Measurements from ENCODE around the gene XPA. TPM values are rescaled to one million over a fixed set of nuclear protein-coding genes. Genes with fewer than 3 reads are reported as not detected.
"Not testable (repeated sequence)": the region's sequence is repeated elsewhere in the genome, so short reads cannot be mapped to it uniquely, and the experiment has no call there.

The XPA gene
- total RNA-seq, 2 donors from 2014 or later, result 11.2 to 12.5 TPM

- Mint-ChIP-seq H3K27me3 (peaks cover 6 to 9% of the 10 kb centered on the region in 2 donors), H3K4me1 (ENCODE audit: low read depth in 2 of 2) (peaks cover 8 to 12% of the 10 kb centered on the region in 2 donors), H3K27ac (no peak overlapping the region), H3K9me3 (no peaks in the 10 kb centered on the region), H3K36me3 (no peaks in the 10 kb centered on the region), H3K4me3 (no peak overlapping the region)
- no peak for ATAC-seq
- no peak for DNase-seq (ENCODE audit: low spot score)
These were observed 17.3 kb upstream of the XPA start for GRCh38 chr9:97714435-97714834.

GRCh38 chr9:97711223-97711626 is 14.1 kb upstream of the XPA start:
- Mint-ChIP-seq H3K4me1 (ENCODE audit: low read depth in 2 of 2) (peaks cover 10 to 13% of the 10 kb centered on the region in 2 donors), H3K9me3 (no peaks in the 10 kb centered on the region), H3K4me3 (no peak overlapping the region), H3K36me3 (no peaks in the 10 kb centered on the region), H3K27ac (no peak overlapping the region), H3K27me3 (peaks cover 13 to 17% of the 10 kb centered on the region in 2 donors)
- ATAC-seq, result peak in 1 of 2 donors; percentile 36
- no peak for DNase-seq (ENCODE audit: low spot score)

- Mint-ChIP-seq H3K27me3 (peaks cover 18 to 20% of the 10 kb centered on the region in 2 donors), H3K4me3 (no peak overlapping the region), H3K27ac (no peak overlapping the region), H3K36me3 (no peaks in the 10 kb centered on the region), H3K4me1 (ENCODE audit: low read depth in 2 of 2) (peaks cover 16 to 17% of the 10 kb centered on the region in 2 donors), H3K9me3 (no peaks in the 10 kb centered on the region)
- peak; percentile 75 to 80 for ATAC-seq
- DNase-seq (ENCODE audit: low spot score), result peak; percentile 72
These were observed 13.4 kb upstream of the XPA start for GRCh38 chr9:97710356-97711222.

- H3K27ac Mint-ChIP-seq, result no peak overlapping the region
- ATAC-seq (no peak), DNase-seq (ENCODE audit: low spot score) (no peak)
- peaks cover 34 to 40% of the 10 kb centered on the region in 2 donors for H3K27me3 Mint-ChIP-seq
- H3K9me3 Mint-ChIP-seq, result no peaks in the 10 kb centered on the region
- no peaks in the 10 kb centered on the region for H3K36me3 Mint-ChIP-seq
- H3K4me3 Mint-ChIP-seq, result no peak overlapping the region
- H3K4me1 Mint-ChIP-seq (ENCODE audit: low read depth in 2 of 2), result peaks cover 10 to 19% of the 10 kb centered on the region in 2 donors
These were observed 9.1 kb upstream of the XPA start for GRCh38 chr9:97706246-97706645.

GRCh38 chr9:97705354-97705950 is 8.3 kb upstream of the XPA start:
- ATAC-seq, result peak in 1 of 2 donors; percentile 20
- H3K4me3 Mint-ChIP-seq, result no peak overlapping the region
- H3K4me1 Mint-ChIP-seq (ENCODE audit: low read depth in 2 of 2), result peaks cover 5 to 12% of the 10 kb centered on the region in 2 donors
- H3K36me3 Mint-ChIP-seq, result no peaks in the 10 kb centered on the region
- DNase-seq (ENCODE audit: low spot score), result no peak
- no peaks in the 10 kb centered on the region for H3K9me3 Mint-ChIP-seq
- H3K27me3 Mint-ChIP-seq, result peaks cover 38 to 44% of the 10 kb centered on the region in 2 donors
- no peak overlapping the region for H3K27ac Mint-ChIP-seq

- Mint-ChIP-seq H3K27me3 (peaks cover 35 to 44% of the 10 kb centered on the region in 2 donors), H3K9me3 (no peaks in the 10 kb centered on the region), H3K27ac (no peak overlapping the region), H3K4me3 (no peak overlapping the region), H3K36me3 (no peaks in the 10 kb centered on the region), H3K4me1 (ENCODE audit: low read depth in 2 of 2) (peaks cover 5 to 12% of the 10 kb centered on the region in 2 donors)
- ATAC-seq, result no peak
- DNase-seq (ENCODE audit: low spot score), result no peak
These were observed 7.7 kb upstream of the XPA start for GRCh38 chr9:97704851-97705250.

- H3K9me3 Mint-ChIP-seq, result no peaks in the 10 kb centered on the region
- peaks cover 6 to 15% of the 10 kb centered on the region in 2 donors for H3K4me1 Mint-ChIP-seq (ENCODE audit: low read depth in 2 of 2)
- H3K36me3 Mint-ChIP-seq, result no peaks in the 10 kb centered on the region
- DNase-seq (ENCODE audit: low spot score) (no peak), ATAC-seq (no peak)
- H3K4me3 Mint-ChIP-seq, result no peak overlapping the region
- H3K27me3 Mint-ChIP-seq, result peaks cover 37 to 44% of the 10 kb centered on the region in 2 donors
- no peak overlapping the region for H3K27ac Mint-ChIP-seq
These were observed 7.2 kb upstream of the XPA start for GRCh38 chr9:97704345-97704677.

GRCh38 chr9:97703437-97704344 is 6.6 kb upstream of the XPA start:
- DNase-seq (ENCODE audit: low spot score) (no peak), ATAC-seq (no peak)
- peaks cover 8 to 17% of the 10 kb centered on the region in 2 donors for H3K4me1 Mint-ChIP-seq (ENCODE audit: low read depth in 2 of 2)
- H3K27ac Mint-ChIP-seq, result no peak overlapping the region
- H3K4me3 Mint-ChIP-seq, result peak overlapping the region; percentile 18
- peaks cover 37 to 44% of the 10 kb centered on the region in 2 donors for H3K27me3 Mint-ChIP-seq
- no peaks in the 10 kb centered on the region for H3K36me3 Mint-ChIP-seq
- H3K9me3 Mint-ChIP-seq, result no peaks in the 10 kb centered on the region

GRCh38 chr9:97699824-97700223 is 2.7 kb upstream of the XPA start:
- H3K27ac Mint-ChIP-seq; H3K4me3 Mint-ChIP-seq; H3K36me3 Mint-ChIP-seq; DNase-seq (ENCODE audit: low spot score); H3K9me3 Mint-ChIP-seq; ATAC-seq: not testable (repeated sequence)
- H3K4me1 Mint-ChIP-seq (ENCODE audit: low read depth in 2 of 2), result peaks cover 30 to 38% of the 10 kb centered on the region in 2 donors
- H3K27me3 Mint-ChIP-seq, result peaks cover 22 to 25% of the 10 kb centered on the region in 2 donors

GRCh38 chr9:97699281-97699680 is 2.1 kb upstream of the XPA start:
- not testable (repeated sequence) for H3K36me3 Mint-ChIP-seq; H3K27ac Mint-ChIP-seq; H3K4me3 Mint-ChIP-seq; DNase-seq (ENCODE audit: low spot score); H3K9me3 Mint-ChIP-seq; ATAC-seq
- Mint-ChIP-seq H3K27me3 (peaks cover 20 to 22% of the 10 kb centered on the region in 2 donors), H3K4me1 (ENCODE audit: low read depth in 2 of 2) (peaks cover 35 to 43% of the 10 kb centered on the region in 2 donors)

GRCh38 chr9:97698865-97699264 is 1.7 kb upstream of the XPA start:
- peaks cover 39 to 46% of the 10 kb centered on the region in 2 donors for H3K4me1 Mint-ChIP-seq (ENCODE audit: low read depth in 2 of 2)
- H3K27ac Mint-ChIP-seq, result no peak overlapping the region
- peaks cover 19 to 21% of the 10 kb centered on the region in 2 donors for H3K27me3 Mint-ChIP-seq
- H3K36me3 Mint-ChIP-seq, result no peaks in the 10 kb centered on the region
- DNase-seq (ENCODE audit: low spot score), result no peak
- no peaks in the 10 kb centered on the region for H3K9me3 Mint-ChIP-seq
- H3K4me3 Mint-ChIP-seq, result no peak overlapping the region
- ATAC-seq, result no peak

GRCh38 chr9:97697837-97698236 is 697 bp upstream of the XPA start:
- H3K36me3 Mint-ChIP-seq, result peaks cover 4% of the 10 kb centered on the region
- H3K4me1 Mint-ChIP-seq (ENCODE audit: low read depth in 2 of 2), result peaks cover 43 to 47% of the 10 kb centered on the region in 2 donors
- peak overlapping the region; percentile 90 for H3K4me3 Mint-ChIP-seq
- no peaks in the 10 kb centered on the region for H3K9me3 Mint-ChIP-seq
- peaks cover 14 to 17% of the 10 kb centered on the region in 2 donors for H3K27me3 Mint-ChIP-seq
- DNase-seq (ENCODE audit: low spot score) (no peak), ATAC-seq (no peak)
- peak overlapping the region; percentile 89 to 96 for H3K27ac Mint-ChIP-seq

GRCh38 chr9:97695995-97696802 is 941 bp downstream of the XPA start:
- peak overlapping the region; percentile 90 for H3K4me3 Mint-ChIP-seq
- H3K9me3 Mint-ChIP-seq, result no peaks in the 10 kb centered on the region
- peaks cover 46 to 47% of the 10 kb centered on the region in 2 donors for H3K4me1 Mint-ChIP-seq (ENCODE audit: low read depth in 2 of 2)
- peaks cover 4% of the 10 kb centered on the region for H3K36me3 Mint-ChIP-seq
- no peak for DNase-seq (ENCODE audit: low spot score)
- H3K27ac Mint-ChIP-seq, result peak overlapping the region; percentile 89 to 96
- ATAC-seq, result no peak
- H3K27me3 Mint-ChIP-seq, result peaks cover 3 to 8% of the 10 kb centered on the region in 2 donors
